ENCODE measurements around the gene KPNA3. TPM values are rescaled to one million over a fixed set of nuclear protein-coding genes. Genes with fewer than 3 reads are reported as not detected.

KPNA3 gene
- polyA plus RNA-seq, 1 of the 3 experiments (the other 2 are of a cell fraction): 11.3 TPM

DNA sequence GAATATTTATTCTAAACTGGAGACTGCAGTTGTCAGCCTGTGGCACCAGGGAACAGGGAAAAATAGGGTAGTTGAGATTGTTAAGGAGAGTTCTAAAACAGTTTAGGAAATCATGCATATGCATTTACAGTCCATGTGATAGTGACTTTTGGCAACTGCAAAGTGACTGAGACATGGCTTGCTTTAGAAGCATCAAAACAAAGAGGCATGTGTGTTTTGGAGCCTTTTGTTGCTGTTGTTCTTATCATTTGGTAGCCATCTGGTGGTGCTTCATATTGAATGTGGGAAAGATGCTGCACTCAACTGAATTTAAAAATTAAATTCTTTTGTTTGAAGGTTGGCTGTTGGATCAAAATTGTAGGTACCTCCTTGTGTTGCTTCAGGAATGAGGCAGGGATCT lies 91.0 kb downstream of the KPNA3 start:
- H3F3A ChIP-seq (replicated peaks; ENCODE audit: insufficient read depth): no peaks in the 10 kb centered on the region
- no peak overlapping the region for H2AFZ ChIP-seq (ENCODE audit: low read depth)
- no peaks in the 10 kb centered on the region for H3K27me3 ChIP-seq (ENCODE audit: insufficient read depth)
- no peak overlapping the region for H3K4me3 ChIP-seq (ENCODE audit: low read depth in 2 of 2, low read length in 1 of 2)
- H3K36me3 ChIP-seq (replicated peaks in 1 of 2; ENCODE audit: control insufficient read depth in 1 of 2, insufficient read depth in 2 of 2, low read length in 1 of 2): peaks cover 52 to 79% of the 10 kb centered on the region in 2 experiments
- H4K20me1 ChIP-seq (ENCODE audit: insufficient read depth): no peaks in the 10 kb centered on the region
- no peak overlapping the region for H3K4me2 ChIP-seq
- no peak for DNase-seq
- no peaks in the 10 kb centered on the region for H3K79me2 ChIP-seq (ENCODE audit: insufficient read depth)
- TF ChIP-seq, protein P1, sequence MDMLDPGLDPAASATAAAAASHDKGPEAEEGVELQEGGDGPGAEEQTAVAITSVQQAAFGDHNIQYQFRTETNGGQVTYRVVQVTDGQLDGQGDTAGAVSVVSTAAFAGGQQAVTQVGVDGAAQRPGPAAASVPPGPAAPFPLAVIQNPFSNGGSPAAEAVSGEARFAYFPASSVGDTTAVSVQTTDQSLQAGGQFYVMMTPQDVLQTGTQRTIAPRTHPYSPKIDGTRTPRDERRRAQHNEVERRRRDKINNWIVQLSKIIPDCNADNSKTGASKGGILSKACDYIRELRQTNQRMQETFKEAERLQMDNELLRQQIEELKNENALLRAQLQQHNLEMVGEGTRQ (IDR thresholded peaks at IDR 0.05; ENCODE audit: borderline replicate concordance, low read depth, low read length): no peak
- TF ChIP-seq GABPA (IDR thresholded peaks at IDR 0.05; ENCODE audit: low read depth): no peak
- TF ChIP-seq RXRA (IDR thresholded peaks at IDR 0.05; ENCODE audit: borderline replicate concordance, low read depth): no peak
- TF ChIP-seq RCOR1 (IDR thresholded peaks at IDR 0.05; ENCODE audit: low read length): no peak
- no peak for TF ChIP-seq SIN3A (IDR thresholded peaks at IDR 0.05; ENCODE audit: borderline replicate concordance, low read depth, low read length)
- no peak for TF ChIP-seq NRF1 (IDR thresholded peaks at IDR 0.05; ENCODE audit: low read depth, low read length)
- H3K4me1 ChIP-seq (ENCODE audit: control insufficient read depth in 1 of 2, insufficient read depth in 2 of 2, low read depth in 1 of 2, low read length in 1 of 2): no peaks in the 10 kb centered on the region
- H3K9ac ChIP-seq: no peak overlapping the region
- H3K9me3 ChIP-seq: no peaks in the 10 kb centered on the region
- no peak overlapping the region for H3K27ac ChIP-seq (ENCODE audit: low read depth in 2 of 2, low read length in 1 of 2)
- ChIA-PET CTCF (no interaction called here), POLR2A (no interaction called here)
- H3K9me2 ChIP-seq: no peaks in the 10 kb centered on the region

DNA sequence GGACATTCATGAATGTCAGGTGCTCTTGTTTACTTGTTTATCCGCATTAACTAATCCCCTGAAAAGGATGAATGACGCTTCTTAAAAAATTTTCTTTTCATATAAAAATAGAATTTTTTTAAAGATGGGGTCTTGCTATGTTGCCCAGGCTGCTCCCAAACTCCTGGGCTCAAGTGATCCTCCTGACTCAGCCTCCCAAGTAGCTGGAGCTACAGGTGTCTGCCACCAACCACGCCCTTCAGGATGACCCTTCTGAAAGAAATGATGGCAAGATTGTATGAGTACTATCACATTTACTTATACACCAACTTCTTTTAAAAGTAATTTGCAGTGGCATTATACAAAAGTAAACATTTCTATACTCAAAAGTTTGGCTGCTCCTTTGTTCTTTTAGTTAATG lies 95.0 kb downstream of the KPNA3 start:
- no peaks in the 10 kb centered on the region for H3K9me3 ChIP-seq
- H3K27ac ChIP-seq (ENCODE audit: low read depth in 2 of 2, low read length in 1 of 2): no peak overlapping the region
- no peaks in the 10 kb centered on the region for H3F3A ChIP-seq (replicated peaks; ENCODE audit: insufficient read depth)
- no peak overlapping the region for H3K9ac ChIP-seq
- TF ChIP-seq FOXM1 (IDR thresholded peaks at IDR 0.05; ENCODE audit: low read depth): no peak
- no peak for TF ChIP-seq TEAD4 (IDR thresholded peaks at IDR 0.05; ENCODE audit: borderline replicate concordance, insufficient read depth)
- TF ChIP-seq, protein P1 (IDR thresholded peaks at IDR 0.05; ENCODE audit: borderline replicate concordance, low read depth, low read length): no peak
- TF ChIP-seq NFIC (IDR thresholded peaks at IDR 0.05; ENCODE audit: borderline replicate concordance): no peak
- TF ChIP-seq GATA2 (CRISPR knock-in tag; IDR thresholded peaks at IDR 0.05): no peak
- TF ChIP-seq EZH2phosphoT487 (IDR thresholded peaks at IDR 0.05; ENCODE audit: borderline replicate concordance, low read depth): no peak
- no peak for TF ChIP-seq RFX5 (IDR thresholded peaks at IDR 0.05; ENCODE audit: low read length)
- no peak for TF ChIP-seq ELF1 (IDR thresholded peaks at IDR 0.05)
- TF ChIP-seq FOXJ3 (CRISPR knock-in tag; IDR thresholded peaks at IDR 0.05): no peak
- TF ChIP-seq JUND (IDR thresholded peaks at IDR 0.05): no peak
- TF ChIP-seq MXI1 (IDR thresholded peaks at IDR 0.05; ENCODE audit: low read depth, low read length): no peak
- TF ChIP-seq RCOR1 (IDR thresholded peaks at IDR 0.05; ENCODE audit: low read length): no peak
- TF ChIP-seq EP300 (IDR thresholded peaks at IDR 0.05; ENCODE audit: borderline replicate concordance in 1 of 2, low read depth in 1 of 2, low read length in 1 of 2): no peak
- TF ChIP-seq FOSL2 (IDR thresholded peaks at IDR 0.05; ENCODE audit: borderline replicate concordance, low read depth): no peak
- H2AFZ ChIP-seq (ENCODE audit: low read depth): no peak overlapping the region
- H3K79me2 ChIP-seq (ENCODE audit: insufficient read depth): no peaks in the 10 kb centered on the region
- H3K4me3 ChIP-seq (ENCODE audit: low read depth in 2 of 2, low read length in 1 of 2): no peak overlapping the region
- POLR2A ChIA-PET: no interaction called here
- no peak for DNase-seq
- CTCF ChIA-PET: no interaction called here
- no peaks in the 10 kb centered on the region for H3K27me3 ChIP-seq (ENCODE audit: insufficient read depth)
- peaks cover 32 to 55% of the 10 kb centered on the region in 2 experiments for H3K36me3 ChIP-seq (replicated peaks in 1 of 2; ENCODE audit: control insufficient read depth in 1 of 2, insufficient read depth in 2 of 2, low read length in 1 of 2)
- H3K9me2 ChIP-seq: no peaks in the 10 kb centered on the region
- no peak overlapping the region for H3K4me2 ChIP-seq
- 98% methylated on average over 3 of the region's 3 CpGs for WGBS (ENCODE audit: low lambda C conversion rate)
- no peaks in the 10 kb centered on the region for H4K20me1 ChIP-seq (ENCODE audit: insufficient read depth)
- H3K4me1 ChIP-seq (ENCODE audit: control insufficient read depth in 1 of 2, insufficient read depth in 2 of 2, low read depth in 1 of 2, low read length in 1 of 2): no peaks in the 10 kb centered on the region

Data from SK-N-SH (cell line).